Kidney (tissue), 14 donors: ENCODE data around the gene B3GNT7. TPM values are rescaled to one million over a fixed set of nuclear protein-coding genes. Genes with fewer than 3 reads are reported as not detected.

Experiments
- DNase-seq, 5 donors: peaks; one replicate each; pipeline ENCODE4 v3.0.0-alpha.2; 2013 to 2020
- FAIRE-seq: peaks from 2 replicates; lab custom pipeline; 2012; peaks lifted over from hg19 to GRCh38; lab: Jason Lieb, UNC
- H3K27ac ChIP-seq, 2 donors: one replicate each; pipeline ENCODE4 v1.7.0; 2013; ENCODE audit warnings: low read depth in 2 of 2, low read length in 2 of 2, inconsistent platforms in 1 of 2
- H3K27me3 ChIP-seq: one replicate; pipeline ENCODE4 v1.7.1; 2013; ENCODE audit warnings: low read length, inconsistent platforms; ENCODE audit not compliant: control insufficient read depth, insufficient read depth
- H3K36me3 ChIP-seq, 3 donors: one replicate each; pipeline versions ENCODE4 v1.7.0 to v1.7.1; 2013; ENCODE audit warnings: low read length in 3 of 3, control low read depth in 1 of 3, inconsistent platforms in 1 of 3; ENCODE audit not compliant: insufficient read depth in 3 of 3, control insufficient read depth in 2 of 3
- H3K4me1 ChIP-seq, 3 donors: one replicate each; pipeline versions ENCODE4 v1.7.0 to v1.7.1; 2013; ENCODE audit warnings: low read length in 3 of 3, inconsistent platforms in 1 of 3, low read depth in 1 of 3; ENCODE audit not compliant: control insufficient read depth in 2 of 3, insufficient read depth in 2 of 3
- H3K4me3 ChIP-seq, 3 donors: one replicate each; pipeline versions ENCODE4 v1.7.0 to v1.8.1; 2013; ENCODE audit warnings: low read length in 3 of 3, control low read depth in 1 of 3, inconsistent platforms in 1 of 3
- H3K9ac ChIP-seq, 3 donors: one replicate each; pipeline versions ENCODE4 v1.7.0 to v1.7.1; 2013; ENCODE audit warnings: low read length in 3 of 3, control low read depth in 1 of 3, inconsistent platforms in 1 of 3
- H3K9me3 ChIP-seq, 3 donors: one replicate each; pipeline versions ENCODE4 v1.7.0 to v1.7.1; 2013; ENCODE audit warnings: low read length in 3 of 3, control low read depth in 1 of 3, inconsistent platforms in 1 of 3; ENCODE audit not compliant: control insufficient read depth in 2 of 3, insufficient read depth in 1 of 3
- CTCF ChIP-seq: IDR thresholded peaks from 3 replicates; pipeline ENCODE4 v1.5.1; 2012; ENCODE audit warnings: mild to moderate bottlenecking, moderate library complexity, borderline replicate concordance; ENCODE audit not compliant: insufficient read depth; ENCODE audit errors: extremely low read depth
- intact Hi-C: fragments of 100-400 bp; cut with DNase I; formaldehyde crosslinking; loops from one replicate; pipeline ENCODE4 v1.11.1; 2022
- polyA plus RNA-seq: library from polyadenylated mRNA; stranded (reverse); fragments of 350-450 nt; fragmentation: Illumina TruSeq; extraction: RNeasy Lipid Tissue Mini Kit (QIAGEN cat#74804); gene quantifications from one replicate; pipeline ENCODE4 v1.2.3, GENCODE V29; 2014; ENCODE audit warnings: low read depth, low replicate concordance; ENCODE audit not compliant: insufficient read depth
- total RNA-seq: library from RNA; stranded (reverse); fragmentation: NEBNext Ultra II Directional; extraction: Animal tissue kit (Norgen Biotek cat#: 25700); gene quantifications from one replicate; pipeline ENCODE4 v1.2.1, GENCODE V29; 2021
- donor health status: control.
- donor health status: control.
- donor health status: control.
- donor health status: control.
- donor health status: control.
- donor health status: DM: yes; HTN: yes; CAD: no.
- donor health status: Normal renal cell carcinoma (clear cell type).

Gene B3GNT7
- total and polyA plus RNA-seq, 2 donors from 2014 or later, result 2.4 to 9.3 TPM

DNA sequence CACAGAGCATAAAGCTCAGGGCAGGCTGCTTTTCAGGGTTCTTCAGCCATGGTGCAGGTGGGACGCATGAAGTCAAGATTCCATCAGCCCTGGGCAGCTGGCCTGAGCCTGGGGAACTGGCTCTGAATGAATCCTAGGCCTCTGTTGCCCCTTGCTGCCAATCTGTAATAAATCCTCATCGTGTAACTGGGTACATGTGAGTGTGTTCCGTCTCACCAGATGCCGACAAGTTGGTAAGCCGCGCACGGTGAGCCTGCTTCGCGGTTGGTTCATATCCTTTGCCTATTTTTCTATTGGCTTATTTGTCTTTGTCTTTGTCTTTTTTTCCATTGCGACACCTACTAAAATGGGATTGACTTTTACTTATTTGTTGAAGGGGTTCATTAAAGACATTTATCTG lies 27.7 kb downstream of the B3GNT7 start:
- H3K9me3 ChIP-seq, result no peaks in the 10 kb centered on the region
- H3K27me3 ChIP-seq, result no peaks in the 10 kb centered on the region
- no peak overlapping the region for H3K4me3 ChIP-seq
- TF ChIP-seq CTCF, result no peak
- DNase-seq (peak in 1 of 5 donors; percentile 61), FAIRE-seq (no peak)
- H3K9ac ChIP-seq, result no peak overlapping the region
- no peak overlapping the region for H3K27ac ChIP-seq
- no peaks in the 10 kb centered on the region for H3K36me3 ChIP-seq
- intact Hi-C loops, result no loop called here
- no peaks in the 10 kb centered on the region for H3K4me1 ChIP-seq

- intact Hi-C loops, result no loop called here
- Histone ChIP-seq H3K9ac (no peak overlapping the region), H3K9me3 (no peaks in the 10 kb centered on the region), H3K27me3 (no peaks in the 10 kb centered on the region), H3K36me3 (no peaks in the 10 kb centered on the region), H3K4me3 (no peak overlapping the region), H3K4me1 (no peaks in the 10 kb centered on the region), H3K27ac (no peak overlapping the region)
- FAIRE-seq (no peak), DNase-seq (no peak)
- TF ChIP-seq CTCF, result no peak
Measured at GRCh38 chr2:231425291-231425810, 29.8 kb downstream of the B3GNT7 start.

- no peak overlapping the region for H3K27ac ChIP-seq
- no peaks in the 10 kb centered on the region for H3K4me1 ChIP-seq
- intact Hi-C loops, result no loop called here
- no peaks in the 10 kb centered on the region for H3K9me3 ChIP-seq
- TF ChIP-seq CTCF, result no peak
- FAIRE-seq, result no peak
- no peak overlapping the region for H3K4me3 ChIP-seq
- no peaks in the 10 kb centered on the region for H3K27me3 ChIP-seq
- peak in 1 of 5 donors; percentile 59 for DNase-seq
- no peaks in the 10 kb centered on the region for H3K36me3 ChIP-seq
- no peak overlapping the region for H3K9ac ChIP-seq
Measured at GRCh38 chr2:231425811-231426703, 30.5 kb downstream of the B3GNT7 start.
